ENCODE data around the gene ZNF148.
"Not testable (repeated sequence)": the region's sequence is repeated elsewhere in the genome, so short reads cannot be mapped to it uniquely, and the experiment has no call there.

Gene ZNF148

DNA sequence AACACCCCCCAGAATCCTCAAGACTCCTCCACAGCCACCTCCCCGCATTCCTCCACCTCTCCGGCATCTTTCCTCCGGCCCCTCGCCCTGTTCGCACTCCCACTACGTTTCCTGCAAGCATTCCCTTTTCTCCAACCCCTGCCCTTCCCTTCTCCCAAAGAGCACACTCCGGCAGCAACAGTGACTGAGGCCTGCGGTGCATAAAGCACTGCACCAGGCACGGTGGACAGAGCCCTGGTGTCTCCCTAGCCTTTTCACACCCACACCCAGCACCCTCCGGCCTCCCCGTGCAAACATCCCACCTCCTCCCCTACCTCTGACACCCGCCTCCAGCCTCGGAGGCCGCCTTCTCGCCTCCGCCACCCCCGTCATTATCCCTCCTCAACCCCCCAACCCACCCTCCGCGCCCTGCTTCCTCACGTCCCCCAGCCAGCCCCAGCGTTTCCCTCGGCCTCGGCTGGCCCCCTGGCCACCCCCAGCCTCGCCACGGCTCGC lies 577 bp downstream of the ZNF148 start:
- DNase-seq (ENCODE audit: low read depth in 2 of 2), result peak in 1 of 2 donors; percentile 11

DNA sequence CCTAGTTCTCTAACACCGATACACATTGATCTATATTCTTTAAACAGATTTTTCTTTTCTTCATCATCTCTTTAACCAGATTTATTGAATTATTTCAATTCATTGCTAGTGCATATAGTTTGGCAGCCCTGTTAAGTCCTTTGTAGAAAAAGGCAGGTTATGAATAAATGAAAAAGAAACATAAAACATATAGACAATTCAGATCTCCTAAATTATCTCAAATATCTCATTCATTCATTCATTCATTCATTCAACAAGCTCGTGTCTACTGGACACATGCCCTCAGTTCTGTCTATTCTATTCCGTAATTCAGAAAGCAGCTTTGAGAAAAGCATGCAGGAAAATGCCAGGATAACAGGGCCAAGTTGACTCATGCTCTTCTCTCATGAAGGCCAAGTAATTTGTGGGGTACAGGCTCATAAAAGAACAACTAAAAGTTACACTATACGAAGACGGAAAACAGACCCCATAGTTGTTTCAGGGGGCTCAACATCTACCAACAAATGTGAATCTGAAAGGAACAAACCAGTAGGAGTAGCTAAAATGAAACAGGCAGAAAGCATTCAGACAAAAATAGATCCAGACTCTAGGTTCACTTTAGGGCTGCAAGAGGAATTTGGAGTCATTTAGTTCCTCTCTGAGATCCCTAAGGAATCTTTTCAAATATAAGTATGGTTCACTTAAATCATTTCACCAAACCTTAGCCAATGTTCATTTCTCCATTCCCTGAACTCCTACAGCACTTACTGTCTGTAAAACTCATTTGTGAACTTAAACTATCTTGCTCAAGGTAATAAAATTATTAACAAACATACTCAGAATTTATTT lies 7.5 kb downstream of the ZNF148 start:
- DNase-seq (ENCODE audit: low read depth in 2 of 2), result no peak

DNA sequence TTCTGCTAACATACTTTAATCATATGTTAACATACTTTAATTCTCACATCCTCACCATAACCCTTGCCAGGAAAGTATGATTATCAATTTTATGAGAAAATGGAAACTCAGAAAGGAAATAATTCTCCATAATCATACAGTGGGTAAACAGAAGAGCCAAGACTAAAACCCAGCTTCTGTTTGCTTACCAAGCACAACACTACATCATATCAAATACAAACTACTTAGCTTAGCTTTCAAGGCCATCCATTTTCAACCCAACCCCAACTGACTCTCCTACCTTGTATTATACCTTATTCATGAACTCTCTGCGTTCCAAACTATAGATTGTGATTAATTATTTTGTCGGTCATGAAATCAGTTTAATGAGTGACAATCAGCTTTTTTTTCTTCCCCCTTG lies 9.0 kb downstream of the ZNF148 start:
- DNase-seq (ENCODE audit: low read depth in 2 of 2), result no peak

DNA sequence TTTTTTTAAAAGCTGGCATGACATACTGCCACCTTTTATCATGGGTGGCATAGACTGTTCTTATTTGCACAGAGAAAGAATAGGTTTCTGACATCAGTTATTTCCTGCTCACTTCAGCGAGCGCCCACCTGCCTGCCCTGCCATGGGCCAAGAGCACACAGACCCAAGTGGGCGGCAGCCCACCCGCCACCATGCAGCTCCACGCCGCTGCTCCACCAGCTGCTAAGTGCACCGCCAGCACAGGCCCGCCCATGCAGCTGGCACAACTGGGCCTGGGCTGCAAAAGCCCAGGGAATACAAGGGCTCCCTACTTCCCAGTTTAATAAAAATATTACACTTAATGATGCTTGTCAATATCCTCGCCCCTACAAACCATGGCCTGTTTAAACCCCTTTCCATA lies 15.4 kb downstream of the ZNF148 start:
- no peak for DNase-seq (ENCODE audit: low read depth in 2 of 2)

DNA sequence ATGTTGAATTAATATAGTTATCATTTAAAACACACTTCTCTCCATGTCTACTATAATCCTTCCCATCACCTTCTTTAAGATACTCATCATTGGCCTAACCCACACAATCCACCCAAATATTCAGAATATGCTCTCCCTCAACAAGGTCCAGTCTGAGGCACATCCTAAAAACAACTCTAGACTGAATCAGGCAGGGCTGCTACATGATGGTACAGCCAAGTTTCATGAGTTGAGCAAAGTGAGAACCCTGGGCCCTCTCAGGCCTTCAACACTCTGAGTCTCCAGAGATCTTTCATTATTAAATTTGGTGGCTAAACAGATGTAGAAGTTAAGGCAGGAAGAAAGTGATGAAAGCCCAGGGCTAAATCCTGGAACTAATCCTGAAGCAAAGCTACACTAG lies 16.2 kb downstream of the ZNF148 start:
- DNase-seq (ENCODE audit: low read depth in 2 of 2), result no peak

DNA sequence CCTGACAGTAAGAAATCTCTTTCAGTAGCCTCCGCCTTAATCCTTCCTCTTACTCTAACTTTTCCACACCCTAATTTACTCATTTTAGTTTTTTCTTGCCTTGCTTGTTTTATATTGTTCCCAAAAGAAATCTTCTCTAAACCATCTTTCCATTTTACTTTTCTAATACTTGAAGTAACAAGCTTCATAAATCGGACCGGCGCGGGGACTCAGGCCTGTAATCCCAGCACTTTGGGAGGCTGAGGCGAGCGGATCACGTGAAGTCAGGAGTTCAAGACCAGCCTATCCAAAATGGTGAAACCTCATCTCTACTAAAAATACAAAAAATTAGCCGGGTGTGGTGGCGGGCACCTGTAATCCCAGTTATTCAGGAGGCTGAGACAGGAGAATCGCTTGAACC lies 17.3 kb downstream of the ZNF148 start:
- DNase-seq (ENCODE audit: low read depth in 2 of 2), result no peak

DNA sequence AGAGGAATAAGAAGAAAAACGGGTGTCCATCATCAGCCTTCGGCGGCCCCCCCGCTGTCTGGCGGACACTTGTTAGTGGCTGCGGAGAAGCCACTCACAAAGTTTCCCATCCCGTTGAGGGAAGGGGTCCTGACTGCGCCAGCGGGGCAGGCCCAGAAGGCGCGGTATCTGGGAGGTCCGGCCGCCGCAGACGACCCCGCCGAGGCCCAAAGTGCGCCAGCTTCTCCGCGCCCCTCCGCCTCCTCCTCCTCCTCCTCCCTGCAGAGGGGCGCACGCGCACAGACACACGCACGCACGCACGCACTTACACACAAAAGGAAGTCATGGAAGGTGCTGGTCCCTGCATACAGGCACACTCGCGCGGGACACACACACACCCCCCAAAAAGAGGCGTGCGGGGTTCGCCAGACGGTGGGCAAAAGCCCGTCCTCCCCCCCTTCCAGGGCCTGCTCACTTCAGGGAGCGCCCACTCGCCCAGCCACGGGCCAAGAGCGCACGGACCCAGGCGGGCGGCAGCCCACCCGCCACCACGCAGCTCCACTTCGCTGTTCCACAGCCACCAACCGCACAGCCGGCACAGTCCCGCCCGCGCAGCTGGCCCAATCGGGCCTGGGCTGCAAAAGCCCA lies 18.0 kb downstream of the ZNF148 start:
- DNase-seq (ENCODE audit: low read depth in 2 of 2), result peak in 1 of 2 donors; percentile 32

DNA sequence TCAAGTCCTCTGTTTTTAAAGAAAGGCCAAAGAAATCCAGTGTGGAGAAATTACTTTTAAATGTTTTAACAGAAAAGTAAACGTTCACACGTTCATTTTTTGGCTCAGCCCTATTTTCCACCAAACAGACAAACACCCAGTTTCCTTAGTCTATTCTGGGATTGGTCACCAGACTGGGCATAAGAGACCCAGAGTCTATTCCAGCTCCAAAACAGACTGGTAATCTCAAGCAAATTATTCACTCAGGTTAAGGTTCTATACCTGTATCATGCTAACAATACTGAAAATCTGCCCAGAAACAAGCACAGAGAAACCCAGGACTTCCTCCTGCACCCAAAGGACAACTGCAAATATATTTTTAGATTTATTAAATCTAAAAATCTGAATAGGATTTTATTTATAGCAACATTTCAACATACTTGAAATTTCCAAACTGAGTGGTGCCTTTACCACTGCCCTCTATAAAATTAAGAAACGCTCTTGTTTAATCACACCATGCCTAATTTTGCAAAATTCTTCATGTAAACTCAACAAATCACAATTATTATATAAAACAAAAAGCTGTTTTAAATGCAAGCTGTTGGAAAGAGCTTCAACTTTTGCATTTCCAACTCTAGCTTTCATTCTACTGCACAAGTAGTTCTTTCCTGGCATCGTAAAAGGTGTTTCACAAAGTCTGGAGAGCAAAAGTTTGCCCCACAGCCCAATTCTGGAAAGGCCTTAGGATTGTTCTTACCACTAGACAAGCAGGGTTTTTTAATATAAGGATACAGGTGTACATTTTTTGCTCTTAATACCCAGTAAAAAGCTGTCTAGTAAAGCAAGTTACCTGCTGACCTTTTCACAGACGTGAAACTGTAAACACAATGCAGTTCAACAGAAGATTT lies 18.7 kb downstream of the ZNF148 start:
- no peak for DNase-seq (ENCODE audit: low read depth in 2 of 2)

DNA sequence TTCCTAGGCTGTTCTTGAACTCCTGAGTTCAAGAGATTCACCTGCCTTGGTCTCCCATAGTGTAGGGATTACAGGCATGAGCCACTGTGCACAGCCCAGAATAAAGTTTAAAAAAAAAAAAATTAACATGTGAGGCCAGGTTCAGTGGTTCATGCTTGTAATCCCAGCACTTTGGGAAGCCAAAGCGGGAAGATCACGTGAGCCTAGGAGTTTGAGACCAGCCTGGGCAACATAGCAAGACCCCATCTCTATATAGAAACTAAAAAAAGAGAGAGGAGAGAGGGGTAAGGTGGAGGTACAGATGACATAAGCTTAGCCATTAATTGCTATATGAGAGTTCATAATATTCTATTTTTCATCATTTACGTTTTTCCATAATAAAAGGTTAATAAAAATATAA lies 21.5 kb downstream of the ZNF148 start:
- no peak for DNase-seq (ENCODE audit: low read depth in 2 of 2)

DNA sequence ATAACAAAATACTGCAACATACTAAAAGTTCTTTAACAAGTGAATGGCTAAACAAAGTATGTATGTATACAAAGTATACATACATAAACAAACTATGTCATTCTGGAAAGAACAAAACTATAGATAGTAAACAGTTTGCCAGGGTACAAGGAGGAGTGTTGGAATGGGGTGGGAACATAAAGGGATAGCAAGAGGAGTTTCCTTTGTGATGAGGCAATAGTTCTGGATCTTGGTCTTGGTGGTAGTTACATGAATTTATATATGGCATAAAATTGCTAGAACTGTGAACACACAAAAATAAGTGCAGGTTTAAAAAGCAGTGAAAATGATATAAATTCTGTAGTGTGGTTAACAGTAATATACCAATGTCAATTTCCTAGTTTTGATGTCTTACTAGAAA lies 22.0 kb downstream of the ZNF148 start:
- no peak for DNase-seq (ENCODE audit: low read depth in 2 of 2)

DNA sequence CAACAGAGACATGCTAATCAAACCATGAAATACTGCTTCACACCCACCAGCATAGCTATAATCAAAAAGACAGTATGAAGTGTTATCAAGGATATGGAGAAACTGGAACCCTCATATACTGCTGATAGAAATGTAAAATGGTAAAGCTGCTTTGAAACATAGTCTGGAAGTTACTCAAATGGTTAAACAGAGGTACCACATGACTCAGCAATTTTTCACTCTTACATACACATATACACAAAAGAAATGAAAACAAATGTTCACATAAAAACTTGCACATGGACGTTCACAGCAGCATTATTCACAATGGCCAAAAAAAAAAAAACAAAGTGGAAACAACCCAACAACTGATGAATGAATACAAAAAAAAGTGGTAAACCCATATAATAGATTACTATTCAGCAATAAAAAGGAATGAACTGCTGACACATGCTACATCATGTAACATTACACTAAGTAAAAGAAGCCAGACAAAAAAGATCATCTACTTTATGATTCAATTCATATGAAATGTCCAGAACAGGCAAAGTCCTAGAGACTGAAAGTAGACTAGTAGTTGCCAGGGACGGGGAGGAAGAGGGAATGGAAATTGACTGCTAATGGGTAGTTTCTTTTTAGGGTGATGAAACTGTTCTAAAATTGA lies 23.2 kb downstream of the ZNF148 start:
- DNase-seq (ENCODE audit: low read depth in 2 of 2), result no peak

DNA sequence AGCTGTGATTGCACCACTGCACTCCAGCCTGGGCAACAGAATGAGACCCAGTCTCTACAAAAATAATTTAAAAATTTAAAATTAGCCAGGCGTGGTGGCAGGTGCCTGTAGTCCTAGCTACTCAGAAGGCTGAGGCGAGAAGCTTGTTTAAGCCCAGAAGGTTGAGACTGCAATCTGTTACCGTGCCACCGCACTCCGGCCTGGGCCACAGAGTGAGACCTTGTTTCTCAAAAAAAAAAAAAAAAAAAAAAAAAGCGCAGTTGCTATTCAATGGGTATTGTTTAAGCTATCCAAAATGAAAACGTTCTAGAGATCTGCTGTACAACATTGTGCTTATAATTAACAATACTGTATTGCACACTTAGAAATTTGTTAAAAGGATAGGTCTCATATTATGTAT lies 24.0 kb downstream of the ZNF148 start:
- DNase-seq (ENCODE audit: low read depth in 2 of 2), result no peak

DNA sequence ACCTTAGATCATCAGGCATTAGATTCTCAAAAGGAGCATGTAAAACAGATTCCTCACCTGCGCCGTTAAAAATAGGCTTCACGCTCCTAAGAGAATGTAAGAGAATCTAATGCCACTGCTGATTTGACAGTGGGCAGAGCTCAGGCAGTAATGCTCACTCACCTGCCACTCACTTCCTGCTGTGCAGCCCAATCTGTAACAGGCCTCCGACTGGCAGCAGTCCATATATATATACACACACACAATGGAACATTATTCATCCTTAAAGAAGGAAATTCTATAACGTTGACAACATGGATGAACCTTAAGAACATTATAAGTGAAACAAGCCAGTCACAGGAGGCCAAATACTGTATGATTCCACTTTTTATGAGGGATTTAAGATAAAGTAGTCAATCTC lies 24.5 kb downstream of the ZNF148 start:
- no peak for DNase-seq (ENCODE audit: low read depth in 2 of 2)

DNA sequence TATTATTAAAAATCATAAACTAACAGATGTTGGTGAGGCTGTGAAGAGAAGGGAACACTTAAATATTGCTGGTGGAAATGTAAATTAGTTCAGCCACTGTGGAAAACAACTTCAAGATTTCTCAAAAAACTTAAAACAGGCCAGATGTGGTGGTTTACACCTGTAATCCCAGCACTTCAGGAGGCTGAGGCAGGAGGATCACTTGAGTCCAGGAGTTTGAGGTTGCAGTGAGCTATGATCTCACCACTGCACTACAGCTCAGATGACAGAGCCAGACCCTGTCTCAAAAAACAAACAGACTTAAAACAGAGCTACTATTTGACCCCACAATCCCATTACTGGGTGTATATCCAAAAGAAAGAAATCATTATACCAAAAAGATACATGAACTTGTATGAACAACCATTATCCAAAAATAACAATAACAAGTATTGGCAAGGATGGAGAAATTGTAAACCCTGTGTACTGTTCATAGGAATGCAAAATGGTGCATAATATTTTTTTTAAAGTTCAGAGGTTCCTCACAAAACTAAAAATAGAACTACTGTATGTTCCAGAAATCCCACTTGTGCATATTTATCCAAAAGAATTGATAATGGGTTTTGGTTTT lies 25.5 kb downstream of the ZNF148 start:
- no peak for DNase-seq (ENCODE audit: low read depth in 2 of 2)

DNA sequence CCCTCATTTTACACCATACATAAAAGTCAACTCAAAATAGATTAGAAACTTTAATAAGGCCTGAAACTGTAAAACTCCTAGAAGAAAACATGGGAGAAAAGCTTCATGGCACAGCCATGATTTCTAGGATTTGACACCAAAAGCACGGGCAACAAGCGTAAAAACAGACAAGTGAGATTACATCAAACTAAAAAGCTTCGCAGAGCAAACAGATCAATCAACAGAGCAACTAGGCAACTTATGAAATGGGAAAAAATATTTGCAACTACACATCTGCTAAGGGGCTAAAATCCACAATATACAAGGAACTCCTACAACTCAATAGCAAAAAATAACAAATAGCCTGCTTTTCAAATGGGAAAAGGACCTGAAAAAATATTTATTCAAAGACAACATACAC lies 26.1 kb downstream of the ZNF148 start:
- no peak for DNase-seq (ENCODE audit: low read depth in 2 of 2)

DNA sequence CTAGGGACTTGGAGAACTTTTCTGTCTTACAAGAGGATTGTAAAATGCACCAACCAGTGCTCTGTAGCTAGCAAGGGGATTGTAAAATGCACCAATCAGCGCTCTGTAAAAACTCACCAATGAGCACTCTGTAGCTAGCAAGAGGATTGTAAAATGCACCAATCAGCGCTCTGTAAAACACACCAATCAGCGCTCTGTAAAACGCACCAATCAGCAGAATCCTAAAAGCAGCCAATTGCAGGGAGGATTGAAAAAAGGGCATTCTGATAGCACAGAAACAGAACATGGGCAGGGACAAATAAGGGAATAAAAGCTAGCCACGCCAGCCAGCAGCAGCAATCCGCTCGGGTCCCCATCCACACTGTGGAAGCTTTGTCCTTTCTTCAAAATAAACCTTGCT lies 31.8 kb downstream of the ZNF148 start:
- not testable (repeated sequence) for DNase-seq (ENCODE audit: low read depth in 2 of 2)

DNA sequence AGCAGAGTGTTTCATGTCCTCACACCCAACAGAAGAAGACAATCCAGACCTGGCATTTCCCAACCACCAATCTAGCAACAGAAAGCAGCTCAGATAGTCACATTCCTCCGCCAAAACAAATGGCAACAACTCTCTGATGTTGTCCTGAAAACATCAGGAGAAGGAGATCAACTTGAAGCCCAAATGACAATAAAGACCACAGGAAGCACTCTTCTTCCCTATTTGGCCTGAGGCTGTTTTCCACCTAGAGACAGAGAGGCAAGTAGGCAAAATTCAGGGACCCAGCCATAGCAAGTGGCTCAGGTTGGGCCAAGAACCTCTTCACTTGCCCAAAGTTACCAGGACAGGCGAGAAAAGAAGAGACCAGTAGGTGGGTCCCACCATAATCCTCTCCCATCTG lies 35.0 kb downstream of the ZNF148 start:
- no peak for DNase-seq (ENCODE audit: low read depth in 2 of 2)

DNA sequence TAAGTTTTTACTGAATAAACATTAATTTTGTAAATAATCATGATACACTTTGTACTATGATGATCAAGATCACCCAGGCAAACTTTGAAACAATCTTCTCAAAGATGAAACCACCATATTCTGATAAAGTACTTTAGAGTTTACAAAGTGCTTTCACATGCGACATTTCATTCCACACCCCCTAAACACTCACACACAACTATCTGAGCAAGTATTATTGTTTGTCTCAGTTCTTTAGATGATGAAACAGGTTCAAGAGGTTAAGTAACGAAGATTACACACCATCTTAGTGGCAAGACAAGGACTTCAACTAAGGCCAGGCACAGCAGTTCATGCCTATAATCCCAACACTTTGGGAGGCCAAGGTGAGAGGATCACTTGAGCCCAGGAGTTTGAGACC lies 37.6 kb downstream of the ZNF148 start:
- no peak for DNase-seq (ENCODE audit: low read depth in 2 of 2)

DNA sequence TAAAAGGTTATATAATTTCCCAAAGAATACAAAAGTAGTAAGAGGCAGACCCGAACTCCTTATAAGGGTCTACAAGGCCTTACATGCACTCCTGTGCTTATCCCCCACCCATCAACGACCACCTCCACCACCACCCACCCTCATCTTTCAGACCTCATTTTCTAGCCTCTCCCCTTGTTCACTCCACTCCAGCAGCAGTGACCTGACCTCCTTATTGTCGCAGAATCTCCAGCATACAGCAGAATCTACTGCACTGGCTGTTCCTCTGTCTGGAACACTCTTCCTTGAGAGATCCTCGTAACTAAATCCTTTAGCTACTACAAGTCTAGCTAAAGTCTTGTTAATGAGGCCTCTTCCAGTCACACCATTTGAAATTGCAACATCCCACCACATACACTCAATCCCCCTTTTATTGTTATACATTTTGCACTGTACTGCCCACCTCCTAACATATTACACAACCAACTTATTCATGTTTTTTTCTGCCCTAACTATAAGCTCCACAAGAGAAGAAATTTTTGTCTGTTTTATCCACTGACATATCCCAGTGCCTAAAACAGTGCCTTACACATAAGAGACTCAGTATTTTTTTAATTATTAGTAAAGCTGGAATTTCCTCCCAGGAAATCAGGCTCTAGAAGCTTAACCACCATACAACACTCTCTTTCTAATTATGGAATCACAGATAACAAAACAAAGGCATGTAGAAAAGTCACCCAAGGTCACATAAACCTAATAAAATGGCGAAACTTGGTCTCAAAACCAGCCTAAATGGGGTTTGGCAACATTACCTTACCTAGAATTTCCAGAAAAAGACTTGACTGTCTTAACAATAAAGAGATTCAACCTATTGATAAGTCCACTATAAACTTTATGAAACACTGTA lies 40.2 kb downstream of the ZNF148 start:
- no peak for DNase-seq (ENCODE audit: low read depth in 2 of 2)

DNA sequence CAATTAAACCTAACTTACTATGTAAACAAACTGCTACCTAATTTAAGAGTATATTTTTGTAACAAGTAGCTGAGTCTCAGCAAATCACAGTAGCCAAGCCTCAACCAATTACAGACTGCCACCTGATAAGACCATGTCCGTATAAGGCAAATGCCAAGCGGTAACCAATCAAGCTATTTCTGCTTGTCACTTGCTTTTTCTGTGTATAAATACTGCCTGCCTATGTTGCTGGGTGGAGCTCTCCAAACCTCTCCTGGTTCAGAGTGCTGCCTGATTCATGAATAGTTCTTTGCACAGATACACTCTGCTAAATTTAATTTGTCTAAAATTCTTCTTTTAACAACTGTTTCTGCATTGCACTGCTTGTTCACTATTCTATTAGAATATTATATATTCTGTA lies 42.6 kb downstream of the ZNF148 start:
- no peak for DNase-seq (ENCODE audit: low read depth in 2 of 2)

Data from stimulated activated CD8-positive, alpha-beta memory T cell treated with anti-CD3 and anti-CD28 coated beads, Interleukin-2, amount 100 ng/mL, for 1 hour (primary cell).